IgD-negative memory B cell (primary cell): Measurements from ENCODE around the gene NOXO1. TPM values are rescaled to one million over a fixed set of nuclear protein-coding genes. Genes with fewer than 3 reads are reported as not detected.
"Not testable (repeated sequence)": the region's sequence is repeated elsewhere in the genome, so short reads cannot be mapped to it uniquely, and the experiment has no call there.

ENCODE experiments used
- H3K27ac Mint-ChIP-seq, 3 donors: one replicate each; pipeline ENCODE4 v1.8.0; 2020 to 2022; ENCODE audit warnings: mild to moderate bottlenecking in 3 of 3, mixed read lengths in 3 of 3, moderate library complexity in 1 of 3
- H3K27me3 Mint-ChIP-seq: one replicate; pipeline ENCODE4 v1.8.0; 2021; ENCODE audit warnings: mixed read lengths
- H3K36me3 Mint-ChIP-seq: one replicate; pipeline ENCODE4 v1.8.0; 2020; ENCODE audit warnings: mild to moderate bottlenecking, mixed read lengths
- H3K4me1 Mint-ChIP-seq, 3 donors: one replicate each; pipeline ENCODE4 v1.8.0; 2020 to 2022; ENCODE audit warnings: mixed read lengths in 3 of 3, mild to moderate bottlenecking in 1 of 3
- H3K4me3 Mint-ChIP-seq, 4 donors: one replicate each; pipeline ENCODE4 v1.8.0; 2020 to 2022; ENCODE audit warnings: mild to moderate bottlenecking in 4 of 4, mixed read lengths in 4 of 4, moderate library complexity in 3 of 4
- H3K9me3 Mint-ChIP-seq, 3 donors: one replicate each; pipeline ENCODE4 v1.8.0; 2020 to 2021; ENCODE audit warnings: mixed read lengths in 3 of 3, mild to moderate bottlenecking in 1 of 3
- polyA plus RNA-seq: library from polyadenylated mRNA; unstranded; fragments of 300-500 nt; fragmentation: Illumina TruSeq; gene quantifications from one replicate; pipeline ENCODE4 v1.2.3, GENCODE V29; 2021

The NOXO1 gene
- polyA plus RNA-seq, 1 donor from 2014 or later: not detected

GRCh38 chr16:2019921-2020831, 38.9 kb upstream of the NOXO1 start:
- Mint-ChIP-seq H3K4me3 (peak overlapping the region in 2 of 4 donors; percentile 17 to 71), H3K27ac (peak overlapping the region in 1 of 3 donors; percentile 45), H3K36me3 (no peaks in the 10 kb centered on the region), H3K9me3 (peaks cover 0 to 1% (median 0%) of the 10 kb centered on the region in 3 donors), H3K4me1 (peaks cover 0 to 7% (median 7%) of the 10 kb centered on the region in 3 donors), H3K27me3 (peaks cover 22% of the 10 kb centered on the region)

GRCh38 chr16:2019518-2019920, 38.2 kb upstream of the NOXO1 start, which contains the start of gene NPW:
Gene NPW (plus strand): TSS chr16:2019785.
- Mint-ChIP-seq H3K27me3 (peaks cover 22% of the 10 kb centered on the region), H3K36me3 (no peaks in the 10 kb centered on the region), H3K27ac (peak within 1 kb of the TSS in 1 of 3 donors; percentile 45), H3K9me3 (peaks cover 0 to 1% (median 0%) of the 10 kb centered on the region in 3 donors), H3K4me3 (peak within 1 kb of the TSS in 2 of 4 donors; percentile 17 to 71), H3K4me1 (peaks cover 0 to 7% (median 7%) of the 10 kb centered on the region in 3 donors)

- Mint-ChIP-seq H3K4me1 (peaks cover 0 to 3% (median 2%) of the 10 kb centered on the region in 3 donors), H3K36me3 (no peaks in the 10 kb centered on the region), H3K4me3 (no peak overlapping the region), H3K27ac (no peak overlapping the region), H3K27me3 (peaks cover 18% of the 10 kb centered on the region), H3K9me3 (no peaks in the 10 kb centered on the region)
These were observed 35.2 kb upstream of the NOXO1 start for GRCh38 chr16:2016407-2016922.

GRCh38 chr16:2015947-2016208, 34.6 kb upstream of the NOXO1 start:
- Mint-ChIP-seq H3K4me1 (peaks cover 0 to 3% (median 2%) of the 10 kb centered on the region in 3 donors), H3K27ac (no peak overlapping the region), H3K27me3 (peaks cover 14% of the 10 kb centered on the region), H3K4me3 (no peak overlapping the region), H3K36me3 (no peaks in the 10 kb centered on the region), H3K9me3 (no peaks in the 10 kb centered on the region)

GRCh38 chr16:2015117-2015946, 34.1 kb upstream of the NOXO1 start:
- no peaks in the 10 kb centered on the region for H3K36me3 Mint-ChIP-seq
- H3K27me3 Mint-ChIP-seq: peaks cover 8% of the 10 kb centered on the region
- peaks cover under 1 to 4% (median under 1%) of the 10 kb centered on the region in 3 donors for H3K4me1 Mint-ChIP-seq
- no peaks in the 10 kb centered on the region for H3K9me3 Mint-ChIP-seq
- H3K27ac Mint-ChIP-seq: no peak overlapping the region
- H3K4me3 Mint-ChIP-seq: no peak overlapping the region

- peak overlapping the region in 1 of 4 donors; percentile 60 for H3K4me3 Mint-ChIP-seq
- no peaks in the 10 kb centered on the region for H3K27me3 Mint-ChIP-seq
- H3K9me3 Mint-ChIP-seq: no peaks in the 10 kb centered on the region
- H3K36me3 Mint-ChIP-seq: no peaks in the 10 kb centered on the region
- H3K27ac Mint-ChIP-seq: peak overlapping the region in 1 of 3 donors; percentile 35
- H3K4me1 Mint-ChIP-seq: peaks cover 9 to 11% (median 9%) of the 10 kb centered on the region in 3 donors
These were observed 32.3 kb upstream of the NOXO1 start for GRCh38 chr16:2013527-2013926.

GRCh38 chr16:2011726-2012125, 30.5 kb upstream of the NOXO1 start:
- H3K9me3 Mint-ChIP-seq, H3K36me3 Mint-ChIP-seq, H3K27me3 Mint-ChIP-seq, H3K27ac Mint-ChIP-seq: not testable (repeated sequence)
- Mint-ChIP-seq H3K4me3 (peak overlapping the region in 1 of 4 donors; percentile 6), H3K4me1 (peaks cover 15 to 21% (median 19%) of the 10 kb centered on the region in 3 donors)

GRCh38 chr16:2009791-2010510, 28.7 kb upstream of the NOXO1 start, which contains the start of gene ZNF598:
Gene ZNF598 (minus strand): TSS chr16:2009821.
- peak within 1 kb of the TSS; percentile 93 to 97 (median 95) for H3K4me3 Mint-ChIP-seq
- H3K4me1 Mint-ChIP-seq: peaks cover 15 to 22% (median 20%) of the 10 kb centered on the region in 3 donors
- H3K36me3 Mint-ChIP-seq: no peaks in the 10 kb centered on the region
- H3K27ac Mint-ChIP-seq: peak within 1 kb of the TSS; percentile 95 to 99 (median 98)
- no peaks in the 10 kb centered on the region for H3K27me3 Mint-ChIP-seq
- no peaks in the 10 kb centered on the region for H3K9me3 Mint-ChIP-seq

- peak overlapping the region in 2 of 3 donors; percentile 82 to 93 for H3K27ac Mint-ChIP-seq
- no peaks in the 10 kb centered on the region for H3K27me3 Mint-ChIP-seq
- H3K36me3 Mint-ChIP-seq: no peaks in the 10 kb centered on the region
- H3K4me3 Mint-ChIP-seq: peak overlapping the region; percentile 81 to 93 (median 92)
- H3K9me3 Mint-ChIP-seq: no peaks in the 10 kb centered on the region
- peaks cover 15 to 22% (median 20%) of the 10 kb centered on the region in 3 donors for H3K4me1 Mint-ChIP-seq
These were observed 28.0 kb upstream of the NOXO1 start for GRCh38 chr16:2009164-2009711.

- Mint-ChIP-seq H3K9me3 (no peaks in the 10 kb centered on the region), H3K36me3 (no peaks in the 10 kb centered on the region), H3K27me3 (no peaks in the 10 kb centered on the region), H3K4me3 (peak overlapping the region; percentile 81 to 93 (median 92)), H3K4me1 (peaks cover 15 to 22% (median 20%) of the 10 kb centered on the region in 3 donors), H3K27ac (peak overlapping the region; percentile 82 to 93 (median 90))
These were observed 27.4 kb upstream of the NOXO1 start for GRCh38 chr16:2008631-2009163.

- Mint-ChIP-seq H3K27ac (peak overlapping the region; percentile 80 to 93 (median 90)), H3K4me1 (peaks cover 15 to 22% (median 20%) of the 10 kb centered on the region in 3 donors), H3K4me3 (peak overlapping the region; percentile 81 to 93 (median 92)), H3K27me3 (no peaks in the 10 kb centered on the region), H3K36me3 (no peaks in the 10 kb centered on the region), H3K9me3 (no peaks in the 10 kb centered on the region)
These were observed 26.8 kb upstream of the NOXO1 start for GRCh38 chr16:2008009-2008526.

- H3K4me3 Mint-ChIP-seq: peak overlapping the region in 3 of 4 donors; percentile 43 to 93 (median 93)
- no peaks in the 10 kb centered on the region for H3K36me3 Mint-ChIP-seq
- H3K27ac Mint-ChIP-seq: peak overlapping the region in 1 of 3 donors; percentile 90
- H3K9me3 Mint-ChIP-seq: no peaks in the 10 kb centered on the region
- H3K4me1 Mint-ChIP-seq: peaks cover 15 to 22% (median 20%) of the 10 kb centered on the region in 3 donors
- no peaks in the 10 kb centered on the region for H3K27me3 Mint-ChIP-seq
These were observed 26.0 kb upstream of the NOXO1 start for GRCh38 chr16:2007081-2007836.

GRCh38 chr16:2006317-2006716, 25.0 kb upstream of the NOXO1 start:
- no peaks in the 10 kb centered on the region for H3K9me3 Mint-ChIP-seq
- H3K4me3 Mint-ChIP-seq: peak overlapping the region in 3 of 4 donors; percentile 7 to 71 (median 33)
- H3K36me3 Mint-ChIP-seq: no peaks in the 10 kb centered on the region
- peaks cover 15 to 22% (median 20%) of the 10 kb centered on the region in 3 donors for H3K4me1 Mint-ChIP-seq
- H3K27ac Mint-ChIP-seq: peak overlapping the region in 2 of 3 donors; percentile 53 to 88
- no peaks in the 10 kb centered on the region for H3K27me3 Mint-ChIP-seq
